IMR-90 (cell line): ENCODE data around the gene GPRASP2. TPM values are rescaled to one million over a fixed set of nuclear protein-coding genes. Genes with fewer than 3 reads are reported as not detected.

Experiments
- ATAC-seq: fragments of 200-7000 bp; cut with Tn5 transposase; 2 replicates; pipeline ENCODE4 v1.9.1; 2020; ENCODE audit warnings: low read depth, mild to moderate bottlenecking, moderate library complexity
- BruUV-seq: library from RNA; stranded (reverse); fragments of 400-500 nt; replicated peaks from 2 replicates; lab custom pipeline; 2021; lab: Mats Ljungman, UMichigan
- CTCF ChIA-PET: fragments of 300-600 bp; formaldehyde crosslinking; extraction: SDS; loops from one replicate; lab custom pipeline; 2021; ENCODE audit warnings: antibody characterized with exemption; lab: Yijun Ruan, JAX
- POLR2A ChIA-PET: fragments of 300-600 bp; sonication (Branson Sonifier 250); formaldehyde crosslinking; loops from one replicate; lab custom pipeline; 2022; ENCODE audit warnings: antibody characterized with exemption; ENCODE audit not compliant: unreplicated experiment; lab: Charles Lee
- DNase-seq: peaks from one replicate; pipeline ENCODE4 v3.0.0; 2013
- H2AFZ ChIP-seq: replicated peaks from 2 replicates; pipeline ENCODE3; 2013; ENCODE audit warnings: low read length, mild to moderate bottlenecking; ENCODE audit not compliant: poor library complexity
- H2AK5ac ChIP-seq: 2 replicates; pipeline ENCODE4 v1.6.1; 2013; ENCODE audit warnings: low read depth, low read length, inconsistent platforms
- H2AK9ac ChIP-seq: replicated peaks from 2 replicates; pipeline ENCODE3; 2013; ENCODE audit warnings: mild to moderate bottlenecking, low read depth, low read length, moderate library complexity; ENCODE audit not compliant: poor library complexity
- H2BK120ac ChIP-seq: 2 replicates; pipeline ENCODE4 v1.6.1; 2013; ENCODE audit warnings: low read depth, low read length, inconsistent platforms
- H2BK15ac ChIP-seq: 3 replicates; pipeline ENCODE4 v1.6.1; 2013; ENCODE audit warnings: low read depth, low read length, inconsistent platforms
- H2BK20ac ChIP-seq: 2 replicates; pipeline ENCODE4 v1.6.1; 2013; ENCODE audit warnings: low read depth, mild to moderate bottlenecking, inconsistent platforms, low read length, moderate library complexity
- H2BK5ac ChIP-seq: 2 replicates; pipeline ENCODE4 v1.6.1; 2013; ENCODE audit warnings: mild to moderate bottlenecking, low read depth, low read length, inconsistent platforms; ENCODE audit not compliant: poor library complexity, severe bottlenecking
- H3K14ac ChIP-seq: replicated peaks from 2 replicates; pipeline ENCODE4 v1.6.1; 2013; ENCODE audit warnings: low read depth, low read length, inconsistent platforms
- H3K18ac ChIP-seq: 2 replicates; pipeline ENCODE4 v1.6.1; 2013; ENCODE audit warnings: low read depth, low read length, control low read depth
- H3K23ac ChIP-seq: 2 replicates; pipeline ENCODE4 v1.6.1; 2013; ENCODE audit warnings: low read depth, low read length, inconsistent platforms
- H3K27ac ChIP-seq: 2 replicates; pipeline ENCODE4 v1.5.1; 2013; ENCODE audit warnings: mild to moderate bottlenecking, control low read depth, low read length; ENCODE audit not compliant: insufficient read depth
- H3K27me3 ChIP-seq: 2 replicates; pipeline ENCODE4 v1.6.1; 2013; ENCODE audit warnings: low read length; ENCODE audit not compliant: control insufficient read depth, insufficient read depth
- H3K36me3 ChIP-seq: 2 replicates; pipeline ENCODE4 v1.6.1; 2013; ENCODE audit warnings: low read length, mixed read lengths; ENCODE audit not compliant: control insufficient read depth, insufficient read depth
- H3K4ac ChIP-seq: 2 replicates; pipeline ENCODE4 v1.6.1; 2013; ENCODE audit warnings: low read depth, low read length, inconsistent platforms
- H3K4me1 ChIP-seq: 2 replicates; pipeline ENCODE4 v1.6.1; 2013; ENCODE audit warnings: low read length, mixed read lengths; ENCODE audit not compliant: control insufficient read depth, insufficient read depth
- H3K4me2 ChIP-seq: 2 replicates; pipeline ENCODE4 v1.6.1; 2013; ENCODE audit warnings: low read depth, mild to moderate bottlenecking, control low read depth, low read length, moderate library complexity
- H3K4me3 ChIP-seq: 2 replicates; pipeline ENCODE4 v1.5.1; 2013; ENCODE audit warnings: low read depth, mild to moderate bottlenecking, control low read depth, low read length, moderate library complexity; ENCODE audit not compliant: insufficient read depth
- H3K56ac ChIP-seq: 2 replicates; pipeline ENCODE4 v1.6.1; 2013; ENCODE audit warnings: low read length, inconsistent platforms; ENCODE audit not compliant: insufficient read depth; ENCODE audit errors: extremely low read depth
- H3K79me1 ChIP-seq, 2 experiments: 2 replicates each; pipeline ENCODE4 v1.6.1; 2013; ENCODE audit warnings: low read length in 2 of 2, inconsistent platforms in 1 of 2, low read depth in 1 of 2
- H3K9ac ChIP-seq: 2 replicates; pipeline ENCODE4 v1.6.1; 2013; ENCODE audit warnings: low read depth, low read length, control low read depth
- H3K9me1 ChIP-seq: 2 replicates; pipeline ENCODE4 v1.6.1; 2013; ENCODE audit warnings: low read length, inconsistent platforms; ENCODE audit not compliant: insufficient read depth
- H3K9me3 ChIP-seq: 2 replicates; pipeline ENCODE4 v1.6.1; 2013; ENCODE audit warnings: low read length; ENCODE audit not compliant: control insufficient read depth, insufficient read depth
- H4K20me1 ChIP-seq: 2 replicates; pipeline ENCODE4 v1.6.1; 2013; ENCODE audit warnings: low read length, inconsistent platforms; ENCODE audit not compliant: insufficient read depth
- H4K5ac ChIP-seq: 2 replicates; pipeline ENCODE4 v1.6.1; 2013; ENCODE audit warnings: mild to moderate bottlenecking, low read depth, low read length, control low read depth
- H4K8ac ChIP-seq, 2 experiments: 2 replicates each; pipeline ENCODE4 v1.6.1; 2013; ENCODE audit warnings: low read depth in 2 of 2, low read length in 2 of 2, control low read depth in 1 of 2, inconsistent platforms in 1 of 2
- H4K91ac ChIP-seq: 2 replicates; pipeline ENCODE4 v1.6.1; 2013; ENCODE audit warnings: low read depth, low read length, inconsistent platforms; ENCODE audit not compliant: insufficient read depth
- BHLHE40 ChIP-seq: fragments of 150-350 bp; IDR thresholded peaks from 2 replicates; pipeline ENCODE4 v1.6.1; 2016; ENCODE audit warnings: mild to moderate bottlenecking, low read depth, low read length
- CEBPB ChIP-seq: IDR thresholded peaks from 2 replicates; pipeline ENCODE4 v1.6.1; 2012; ENCODE audit warnings: low read depth, low read length, improper control_type of control experiment
- CHD1 ChIP-seq: IDR thresholded peaks from 2 replicates; pipeline ENCODE4 v1.6.1; 2012; ENCODE audit warnings: low read depth, low read length, improper control_type of control experiment
- FOS ChIP-seq: fragments of 150-350 bp; IDR thresholded peaks from 2 replicates; pipeline ENCODE4 v1.6.1; 2016; ENCODE audit warnings: low read depth, low read length
- MAFK ChIP-seq: IDR thresholded peaks from 2 replicates; pipeline ENCODE4 v1.6.1; 2012; ENCODE audit warnings: low read depth, low read length, improper control_type of control experiment
- MAZ ChIP-seq: IDR thresholded peaks from 2 replicates; pipeline ENCODE4 v1.6.1; 2012; ENCODE audit warnings: low read depth, mild to moderate bottlenecking, low read length, improper control_type of control experiment, moderate library complexity, borderline replicate concordance
- MXI1 ChIP-seq: IDR thresholded peaks from 2 replicates; pipeline ENCODE4 v1.6.1; 2012; ENCODE audit warnings: low read depth, mild to moderate bottlenecking, low read length, moderate library complexity, borderline replicate concordance
- NFE2L2 ChIP-seq: fragments of 150-350 bp; IDR thresholded peaks from 2 replicates; pipeline ENCODE4 v1.6.1; 2016; ENCODE audit warnings: low read depth, mild to moderate bottlenecking, low read length
- POLR2A ChIP-seq: IDR thresholded peaks from 2 replicates; pipeline ENCODE4 v1.6.1; 2012; ENCODE audit warnings: mild to moderate bottlenecking, low read depth, low read length
- RAD21 ChIP-seq: IDR thresholded peaks from 2 replicates; pipeline ENCODE4 v1.6.1; 2012; ENCODE audit warnings: low read length, improper control_type of control experiment
- RCOR1 ChIP-seq: IDR thresholded peaks from 2 replicates; pipeline ENCODE4 v1.6.1; 2012; ENCODE audit warnings: mild to moderate bottlenecking, low read length, improper control_type of control experiment; ENCODE audit not compliant: insufficient replicate concordance
- RFX5 ChIP-seq: IDR thresholded peaks from 2 replicates; pipeline ENCODE4 v1.8.0; 2012; ENCODE audit warnings: low read depth, mild to moderate bottlenecking, low read length, moderate library complexity
- SMC3 ChIP-seq: fragments of 150-350 bp; IDR thresholded peaks from 2 replicates; pipeline ENCODE4 v1.6.1; 2016; ENCODE audit warnings: low read depth, mild to moderate bottlenecking, antibody characterized with exemption, low read length, moderate library complexity
- WGBS, 2 experiments: methylation state at CpG; one replicate each; pipeline versions ENCODE4 v1.1.5 to v1.1.7; 2013; ENCODE audit warnings: missing lambda C conversion rate in 2 of 2; ENCODE audit not compliant: insufficient read length in 1 of 2; ENCODE audit errors: extremely low coverage in 2 of 2; 5-methylcytosine and 5-hydroxymethylcytosine counted together
- dilution Hi-C: fragments of 300-500 bp; cut with HindIII; formaldehyde crosslinking; loops from one replicate; pipeline ENCODE4 v1.14.3; 2018; ENCODE audit warnings: low sequenced_read_pairs; ENCODE audit not compliant: unreplicated experiment
- in situ Hi-C: fragments of 300-500 bp; cut with MboI; formaldehyde crosslinking; loops from 3 replicates; pipeline ENCODE4 v1.14.3; 2019; ENCODE audit warnings: low sequenced_read_pairs, inconsistent platforms, mixed read lengths
- intact Hi-C: fragments of 100-400 bp; cut with micrococcal nuclease; formaldehyde crosslinking; loops from 2 replicates; pipeline ENCODE4 v1.10.0; 2022
- polyA plus RNA-seq, 3 experiments: library from polyadenylated mRNA; depleted of rRNA; stranded (reverse); fragments of >200 nt; gene quantifications; 2 replicates each; pipeline ENCODE4 v1.2.3, GENCODE V29; 2012; ENCODE audit warnings: low replicate concordance in 1 of 3
- total RNA-seq: library from RNA; depleted of rRNA; stranded (reverse); fragments of >200 nt; gene quantifications from 2 replicates; pipeline ENCODE4 v1.2.3, GENCODE V29; 2012
- TF ChIP-seq, protein P1 (sequence below): fragments of 150-350 bp; IDR thresholded peaks from 2 replicates; pipeline ENCODE4 v1.6.1; 2017; ENCODE audit warnings: mild to moderate bottlenecking, antibody characterized with exemption, low read length, low read depth
- TF ChIP-seq, protein P2 (sequence below): fragments of 150-350 bp; IDR thresholded peaks from 2 replicates; pipeline ENCODE4 v1.6.1; 2016; ENCODE audit warnings: low read depth, mild to moderate bottlenecking, low read length, moderate library complexity, borderline replicate concordance
- TF ChIP-seq, protein P3 (sequence below): conservative IDR thresholded peaks from 2 replicates; pipeline ENCODE4 v1.5.1; 2012; ENCODE audit warnings: mild to moderate bottlenecking, low read depth, low read length, improper control_type of control experiment

Gene GPRASP2
- total and polyA plus RNA-seq, 2 of the 4 experiments (the other 2 are of a cell fraction): 9.4 to 24.7 TPM

DNA sequence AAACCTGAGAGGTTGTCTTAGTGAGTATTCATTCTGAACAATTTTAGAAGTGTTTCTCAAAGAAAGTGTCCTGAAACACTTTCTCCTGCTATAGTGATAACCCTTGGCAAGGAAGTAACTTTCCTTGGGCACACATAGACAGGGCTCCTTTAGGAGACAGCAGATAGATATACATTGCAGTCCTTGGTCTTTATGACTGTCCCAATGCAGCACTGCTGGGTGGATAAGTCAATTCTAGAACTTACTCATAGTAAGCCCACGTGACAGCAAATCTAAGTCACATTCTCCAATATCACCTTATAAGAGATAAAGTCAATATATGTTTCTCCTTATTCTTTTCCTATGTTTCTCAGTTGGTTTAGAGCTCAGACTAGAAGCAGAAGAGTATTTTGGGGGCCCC, 55.0 kb downstream of the GPRASP2 start:
- DNase-seq (no peak), ATAC-seq (no peak)
- TF ChIP-seq FOS: no peak
- TF ChIP-seq CEBPB: no peak
- TF ChIP-seq MAZ: no peak
- TF ChIP-seq SMC3: no peak
- TF ChIP-seq, protein P1, sequence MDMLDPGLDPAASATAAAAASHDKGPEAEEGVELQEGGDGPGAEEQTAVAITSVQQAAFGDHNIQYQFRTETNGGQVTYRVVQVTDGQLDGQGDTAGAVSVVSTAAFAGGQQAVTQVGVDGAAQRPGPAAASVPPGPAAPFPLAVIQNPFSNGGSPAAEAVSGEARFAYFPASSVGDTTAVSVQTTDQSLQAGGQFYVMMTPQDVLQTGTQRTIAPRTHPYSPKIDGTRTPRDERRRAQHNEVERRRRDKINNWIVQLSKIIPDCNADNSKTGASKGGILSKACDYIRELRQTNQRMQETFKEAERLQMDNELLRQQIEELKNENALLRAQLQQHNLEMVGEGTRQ: no peak
- no peak for TF ChIP-seq CHD1
- no peak for TF ChIP-seq MAFK
- TF ChIP-seq, protein P2, sequence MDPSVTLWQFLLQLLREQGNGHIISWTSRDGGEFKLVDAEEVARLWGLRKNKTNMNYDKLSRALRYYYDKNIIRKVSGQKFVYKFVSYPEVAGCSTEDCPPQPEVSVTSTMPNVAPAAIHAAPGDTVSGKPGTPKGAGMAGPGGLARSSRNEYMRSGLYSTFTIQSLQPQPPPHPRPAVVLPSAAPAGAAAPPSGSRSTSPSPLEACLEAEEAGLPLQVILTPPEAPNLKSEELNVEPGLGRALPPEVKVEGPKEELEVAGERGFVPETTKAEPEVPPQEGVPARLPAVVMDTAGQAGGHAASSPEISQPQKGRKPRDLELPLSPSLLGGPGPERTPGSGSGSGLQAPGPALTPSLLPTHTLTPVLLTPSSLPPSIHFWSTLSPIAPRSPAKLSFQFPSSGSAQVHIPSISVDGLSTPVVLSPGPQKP: no peak
- TF ChIP-seq NFE2L2: no peak
- TF ChIP-seq, protein P3, sequence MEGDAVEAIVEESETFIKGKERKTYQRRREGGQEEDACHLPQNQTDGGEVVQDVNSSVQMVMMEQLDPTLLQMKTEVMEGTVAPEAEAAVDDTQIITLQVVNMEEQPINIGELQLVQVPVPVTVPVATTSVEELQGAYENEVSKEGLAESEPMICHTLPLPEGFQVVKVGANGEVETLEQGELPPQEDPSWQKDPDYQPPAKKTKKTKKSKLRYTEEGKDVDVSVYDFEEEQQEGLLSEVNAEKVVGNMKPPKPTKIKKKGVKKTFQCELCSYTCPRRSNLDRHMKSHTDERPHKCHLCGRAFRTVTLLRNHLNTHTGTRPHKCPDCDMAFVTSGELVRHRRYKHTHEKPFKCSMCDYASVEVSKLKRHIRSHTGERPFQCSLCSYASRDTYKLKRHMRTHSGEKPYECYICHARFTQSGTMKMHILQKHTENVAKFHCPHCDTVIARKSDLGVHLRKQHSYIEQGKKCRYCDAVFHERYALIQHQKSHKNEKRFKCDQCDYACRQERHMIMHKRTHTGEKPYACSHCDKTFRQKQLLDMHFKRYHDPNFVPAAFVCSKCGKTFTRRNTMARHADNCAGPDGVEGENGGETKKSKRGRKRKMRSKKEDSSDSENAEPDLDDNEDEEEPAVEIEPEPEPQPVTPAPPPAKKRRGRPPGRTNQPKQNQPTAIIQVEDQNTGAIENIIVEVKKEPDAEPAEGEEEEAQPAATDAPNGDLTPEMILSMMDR: no peak
- TF ChIP-seq BHLHE40: no peak
- TF ChIP-seq RAD21: no peak
- TF ChIP-seq RFX5: no peak
- TF ChIP-seq MXI1: no peak
- no peak for TF ChIP-seq RCOR1
- no peak for TF ChIP-seq POLR2A
- Histone ChIP-seq H3K9me1 (no peaks in the 10 kb centered on the region), H3K4ac (no peak overlapping the region), H3K9ac (no peak overlapping the region), H3K4me3 (no peak overlapping the region), H3K56ac (no peak overlapping the region), H2BK15ac (no peak overlapping the region), H3K79me1 (peaks cover 0 to 5% of the 10 kb centered on the region in 2 experiments; a peak in 2 of 4 replicates), H2BK5ac (no peak overlapping the region), H2AFZ (no peak overlapping the region), H2AK9ac (no peak overlapping the region), H3K14ac (no peak overlapping the region), H2AK5ac (no peak overlapping the region), H4K91ac (no peak overlapping the region), H4K8ac (no peak overlapping the region), H3K23ac (no peak overlapping the region), H2BK120ac (no peak overlapping the region), H3K36me3 (no peaks in the 10 kb centered on the region), H3K4me1 (peaks cover 4% of the 10 kb centered on the region), H3K4me2 (no peak overlapping the region), H4K5ac (no peak overlapping the region), H4K20me1 (peaks cover 3% of the 10 kb centered on the region; the same call in 1 of the 2 replicates), H3K9me3 (no peaks in the 10 kb centered on the region), H3K27me3 (0 out of 2 replicates have a peak, but pooled peaks cover 1% of the 10 kb centered on the region), H3K27ac (no peak overlapping the region), H2BK20ac (no peak overlapping the region), H3K18ac (no peak overlapping the region)
- POLR2A ChIA-PET: no interaction called here
- CTCF ChIA-PET: no interaction called here
- in situ Hi-C loops: no loop called here
- intact Hi-C loops: loop anchor here (5.0 kb wide), 1 partner anchor 170 kb away; the partner anchor contains the start of gene ARMCX5
- no CpG with 5 or more reads among the region's 1 CpG for WGBS, 2 experiments
- no TSS peak for BruUV-seq
- dilution Hi-C loops: no loop called here
